Measurements from ENCODE around the gene TERT. TPM values are rescaled to one million over a fixed set of nuclear protein-coding genes. Genes with fewer than 3 reads are reported as not detected.

Gene TERT
- polyA plus RNA-seq, 1 experiment = not detected

DNA sequence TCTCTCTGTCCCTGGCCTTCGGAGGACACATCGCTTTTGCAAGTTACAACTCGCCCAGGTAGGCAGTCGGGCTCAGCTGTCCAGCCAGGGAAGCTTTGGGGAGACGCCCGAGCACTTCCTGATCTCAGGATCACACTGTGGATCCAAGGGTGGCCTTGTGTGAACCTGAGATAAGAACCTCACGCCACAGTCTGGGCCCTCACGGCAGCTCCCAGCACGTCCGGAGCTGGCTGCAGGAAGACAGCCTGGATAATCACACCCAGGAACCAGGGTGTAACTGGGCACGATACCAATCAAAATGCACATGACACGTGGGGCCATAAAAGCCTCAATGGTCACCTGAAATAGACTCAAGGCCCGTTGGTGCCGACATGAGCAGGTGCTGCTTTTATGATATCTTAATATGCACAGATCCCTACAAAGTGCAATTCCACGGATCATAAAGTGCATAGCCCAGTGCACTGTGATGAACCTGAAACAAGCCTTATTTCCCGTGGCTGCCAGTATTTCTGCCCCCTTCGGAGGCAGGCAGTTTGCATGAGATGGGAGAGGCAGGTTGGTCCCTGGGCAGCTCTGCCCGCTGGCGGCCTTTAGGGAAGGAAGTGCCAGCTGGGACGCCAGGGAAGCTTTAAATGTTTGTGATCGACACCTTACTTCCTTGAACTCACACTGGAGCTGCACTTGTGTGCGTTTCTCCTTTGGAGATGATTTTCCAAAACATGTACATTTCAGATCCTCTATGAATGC is 55.2 kb downstream of the TERT start:
- ChIA-PET CTCF (no interaction called here), POLR2A (no interaction called here)
- Histone ChIP-seq H3K36me3 (ENCODE audit: control insufficient read depth, insufficient read depth, low read length) (no peaks in the 10 kb centered on the region), H3K4me3 (ENCODE audit: low read depth, low read length) (no peak overlapping the region), H3K27me3 (ENCODE audit: control insufficient read depth, insufficient read depth, low read length) (no peaks in the 10 kb centered on the region; the same call in 1 of the 2 replicates)
- TF ChIP-seq, protein P1, sequence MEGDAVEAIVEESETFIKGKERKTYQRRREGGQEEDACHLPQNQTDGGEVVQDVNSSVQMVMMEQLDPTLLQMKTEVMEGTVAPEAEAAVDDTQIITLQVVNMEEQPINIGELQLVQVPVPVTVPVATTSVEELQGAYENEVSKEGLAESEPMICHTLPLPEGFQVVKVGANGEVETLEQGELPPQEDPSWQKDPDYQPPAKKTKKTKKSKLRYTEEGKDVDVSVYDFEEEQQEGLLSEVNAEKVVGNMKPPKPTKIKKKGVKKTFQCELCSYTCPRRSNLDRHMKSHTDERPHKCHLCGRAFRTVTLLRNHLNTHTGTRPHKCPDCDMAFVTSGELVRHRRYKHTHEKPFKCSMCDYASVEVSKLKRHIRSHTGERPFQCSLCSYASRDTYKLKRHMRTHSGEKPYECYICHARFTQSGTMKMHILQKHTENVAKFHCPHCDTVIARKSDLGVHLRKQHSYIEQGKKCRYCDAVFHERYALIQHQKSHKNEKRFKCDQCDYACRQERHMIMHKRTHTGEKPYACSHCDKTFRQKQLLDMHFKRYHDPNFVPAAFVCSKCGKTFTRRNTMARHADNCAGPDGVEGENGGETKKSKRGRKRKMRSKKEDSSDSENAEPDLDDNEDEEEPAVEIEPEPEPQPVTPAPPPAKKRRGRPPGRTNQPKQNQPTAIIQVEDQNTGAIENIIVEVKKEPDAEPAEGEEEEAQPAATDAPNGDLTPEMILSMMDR (IDR thresholded peaks at IDR 0.05; ENCODE audit: insufficient read depth, low read depth, low read length) = no peak
- DNase-seq (ENCODE audit: low read depth) = no peak

DNA sequence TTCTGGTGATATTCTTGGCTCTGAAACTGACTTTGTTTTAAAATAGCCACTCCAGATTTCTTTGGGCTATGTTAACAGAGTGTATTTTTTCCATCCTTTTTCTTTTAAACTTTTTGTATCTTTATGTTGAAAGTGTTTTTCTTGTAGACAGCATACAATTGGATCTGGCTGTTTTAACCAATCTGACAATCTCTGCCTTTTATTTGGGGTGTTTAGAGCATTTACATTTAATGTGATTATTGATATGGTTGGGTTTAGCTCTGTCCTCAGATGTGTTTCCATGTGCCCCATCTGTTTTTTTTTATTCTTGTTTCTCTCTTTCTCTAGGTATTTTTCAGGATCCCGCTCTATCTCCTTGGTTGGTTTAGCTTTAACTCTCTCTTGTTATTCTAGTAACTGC is 59.0 kb downstream of the TERT start:
- no peak overlapping the region for H3K4me3 ChIP-seq (ENCODE audit: low read depth, low read length)
- H3K27me3 ChIP-seq (ENCODE audit: control insufficient read depth, insufficient read depth, low read length) = no peaks in the 10 kb centered on the region; the same call in 1 of the 2 replicates
- ChIA-PET POLR2A (no interaction called here), CTCF (no interaction called here)
- DNase-seq (ENCODE audit: low read depth) = no peak
- TF ChIP-seq, protein P1 (IDR thresholded peaks at IDR 0.05; ENCODE audit: insufficient read depth, low read depth, low read length) = no peak
- no peaks in the 10 kb centered on the region for H3K36me3 ChIP-seq (ENCODE audit: control insufficient read depth, insufficient read depth, low read length)

DNA sequence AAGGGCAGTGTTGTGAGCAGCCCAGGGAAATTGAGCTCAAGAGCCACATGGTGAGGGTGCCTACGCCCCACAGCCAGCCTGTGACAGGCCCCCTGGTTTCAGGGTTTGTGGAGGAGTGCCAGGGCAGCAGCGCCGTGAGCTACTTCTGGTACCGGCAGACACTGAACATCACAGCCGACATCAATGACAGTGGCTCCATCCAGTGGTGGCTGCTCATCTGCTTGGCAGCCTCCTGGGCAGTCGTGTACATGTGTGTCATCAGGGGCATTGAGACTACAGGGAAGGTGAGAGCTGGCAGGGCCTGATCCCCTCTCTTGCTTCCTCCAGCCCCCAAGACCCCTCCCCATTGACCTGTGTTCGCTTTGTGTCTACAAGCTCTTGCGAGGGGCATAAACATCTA is 59.5 kb downstream of the TERT start:
- TF ChIP-seq, protein P1 (IDR thresholded peaks at IDR 0.05; ENCODE audit: insufficient read depth, low read depth, low read length) = no peak

DNA sequence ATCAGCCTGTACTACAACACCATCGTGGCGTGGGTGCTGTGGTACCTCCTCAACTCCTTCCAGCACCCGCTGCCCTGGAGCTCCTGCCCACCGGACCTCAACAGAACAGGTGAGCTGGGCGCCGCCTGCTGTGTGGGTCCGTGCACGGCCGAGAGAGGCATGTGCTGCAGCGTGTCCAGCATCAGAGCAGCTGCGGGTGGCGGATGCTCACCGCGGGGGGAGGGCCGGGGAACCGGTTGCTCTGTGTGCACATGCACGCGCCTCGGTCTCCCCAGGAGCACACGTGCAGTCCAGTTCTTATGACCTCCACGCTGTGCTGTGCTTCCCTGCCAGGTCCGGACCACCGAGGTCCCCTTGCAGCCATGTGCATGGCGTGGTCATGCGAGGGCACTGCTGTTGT is 62.1 kb downstream of the TERT start:
- ChIA-PET POLR2A (no interaction called here), CTCF (no interaction called here)
- TF ChIP-seq, protein P1 (IDR thresholded peaks at IDR 0.05; ENCODE audit: insufficient read depth, low read depth, low read length) = no peak
- no peak for DNase-seq (ENCODE audit: low read depth)
- H3K36me3 ChIP-seq (ENCODE audit: control insufficient read depth, insufficient read depth, low read length) = no peaks in the 10 kb centered on the region
- H3K4me3 ChIP-seq (ENCODE audit: low read depth, low read length) = no peak overlapping the region
- H3K27me3 ChIP-seq (ENCODE audit: control insufficient read depth, insufficient read depth, low read length) = peaks cover 2% of the 10 kb centered on the region

More for the DNA sequence above, 59.5 kb downstream of the TERT start:
- Histone ChIP-seq H3K36me3 (ENCODE audit: control insufficient read depth, insufficient read depth, low read length) (no peaks in the 10 kb centered on the region), H3K4me3 (ENCODE audit: low read depth, low read length) (no peak overlapping the region), H3K27me3 (ENCODE audit: control insufficient read depth, insufficient read depth, low read length) (no peaks in the 10 kb centered on the region; the same call in 1 of the 2 replicates)
- no peak for DNase-seq (ENCODE audit: low read depth)
- CTCF ChIA-PET = no interaction called here
- POLR2A ChIA-PET = no interaction called here

DNA sequence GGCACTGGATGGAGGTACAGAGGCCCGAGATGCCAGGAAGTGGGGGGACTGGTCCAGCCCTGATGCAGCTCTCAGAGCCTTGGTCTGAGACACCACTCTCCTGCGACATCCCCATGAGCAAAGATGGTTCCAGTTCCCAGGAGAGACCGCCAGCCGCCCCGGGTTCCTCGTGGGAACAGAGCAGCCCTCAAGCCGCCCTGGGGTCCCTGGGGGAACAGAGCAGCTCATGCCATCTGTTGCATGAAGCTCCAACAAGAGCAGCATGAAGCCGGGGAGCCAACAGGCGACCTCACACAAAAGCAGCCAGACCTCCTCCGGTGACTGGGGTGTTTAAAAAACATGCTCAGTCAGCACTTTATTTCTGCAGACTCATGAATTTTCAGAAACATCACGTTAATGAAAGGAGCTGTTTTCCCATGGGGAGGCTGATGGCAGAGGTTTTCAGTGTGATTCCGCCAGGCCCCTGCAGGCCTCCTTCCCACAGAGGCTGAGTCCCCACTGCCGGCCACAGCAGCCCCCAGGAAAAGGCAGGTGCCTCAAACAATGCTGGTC is 63.4 kb downstream of the TERT start:
- no peak overlapping the region for H3K4me3 ChIP-seq (ENCODE audit: low read depth, low read length)
- TF ChIP-seq, protein P1 (IDR thresholded peaks at IDR 0.05; ENCODE audit: insufficient read depth, low read depth, low read length) = no peak
- peaks cover 2% of the 10 kb centered on the region for H3K27me3 ChIP-seq (ENCODE audit: control insufficient read depth, insufficient read depth, low read length)
- CTCF ChIA-PET = no interaction called here
- DNase-seq (ENCODE audit: low read depth) = no peak
- POLR2A ChIA-PET = no interaction called here
- no peaks in the 10 kb centered on the region for H3K36me3 ChIP-seq (ENCODE audit: control insufficient read depth, insufficient read depth, low read length)

Measured in BJ (cell line).